ENCODE measurements around the gene TMEM106C.

Gene TMEM106C

DNA sequence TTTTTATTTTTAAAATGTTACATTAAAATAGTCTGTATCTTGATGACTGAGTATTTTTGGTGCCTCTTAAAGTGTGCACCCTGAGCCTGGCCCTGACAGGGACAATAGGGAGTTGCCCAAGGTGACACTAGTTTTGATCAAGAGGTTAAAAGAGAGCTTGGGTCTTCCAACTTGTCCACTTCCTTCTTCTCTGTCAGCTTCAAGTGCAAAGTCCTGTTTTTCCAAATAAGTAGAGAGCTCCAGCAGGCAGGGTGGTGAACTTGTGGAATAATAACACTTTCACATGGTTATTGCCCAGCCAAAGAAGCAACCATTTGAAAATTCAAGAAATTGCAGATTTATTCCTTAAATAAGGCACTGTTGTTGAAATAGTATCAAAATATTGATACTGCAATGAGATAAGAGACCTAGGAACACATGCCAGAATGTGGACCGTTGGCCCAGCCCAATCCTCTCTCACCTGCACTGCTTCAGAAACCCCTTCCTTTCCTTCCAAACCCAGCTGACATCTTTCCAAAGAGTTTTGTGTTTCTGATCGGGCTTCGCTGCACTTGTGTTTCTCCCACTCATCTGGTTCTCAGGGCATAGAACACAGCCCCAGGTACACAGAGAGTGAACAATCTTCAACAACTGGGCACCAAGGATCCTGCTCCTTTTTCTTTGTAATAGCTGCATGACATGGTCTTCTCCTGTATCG lies 54.7 kb downstream of the TMEM106C start:
- DNase-seq = no peak

Measured in NCI-H82 (cell line).